Keratinocyte (primary cell): Measurements from ENCODE around the gene R3HCC1L.

Experiments used
- EZH2 ChIP-seq: IDR thresholded peaks from one replicate; pipeline ENCODE4 v1.6.1; 2012; ENCODE audit warnings: inconsistent platforms, mild to moderate bottlenecking, low read length, moderate library complexity
- TF ChIP-seq, protein P1 (sequence below), 3 experiments: IDR thresholded peaks in 1 of 3; conservative IDR thresholded peaks in 1 of 3; optimal IDR thresholded peaks in 1 of 3; 2 replicates in 2 of 3; 3 replicates in 1 of 3; pipeline versions ENCODE3 to v1.5.1; 2011; ENCODE audit warnings: low read length in 3 of 3, mild to moderate bottlenecking in 3 of 3, moderate library complexity in 2 of 3, control low read depth in 1 of 3, inconsistent platforms in 1 of 3; ENCODE audit not compliant: insufficient read depth in 2 of 3; ENCODE audit errors: extremely low read depth in 1 of 3

DNA sequence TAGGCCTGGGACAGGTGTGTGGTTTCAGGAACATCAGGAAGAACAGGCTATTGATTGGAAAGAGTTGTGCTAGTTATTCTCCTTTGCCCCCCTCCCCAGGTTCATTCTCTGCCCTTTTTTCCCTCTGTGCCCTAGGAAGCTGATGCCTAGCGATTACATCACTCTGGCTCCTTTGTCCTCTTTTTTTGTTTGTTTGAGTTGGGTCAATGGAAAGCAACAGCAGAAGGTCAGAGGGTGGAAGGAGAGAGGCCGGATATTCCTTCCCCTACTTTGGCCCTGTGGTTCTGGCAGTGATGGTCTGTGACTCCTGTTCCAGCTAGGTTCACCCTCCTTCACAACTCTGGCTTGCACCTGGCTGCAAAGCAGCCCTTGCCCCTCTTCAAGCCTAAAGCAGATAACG, 114.7 kb downstream of the R3HCC1L start:
- TF ChIP-seq, protein P1, sequence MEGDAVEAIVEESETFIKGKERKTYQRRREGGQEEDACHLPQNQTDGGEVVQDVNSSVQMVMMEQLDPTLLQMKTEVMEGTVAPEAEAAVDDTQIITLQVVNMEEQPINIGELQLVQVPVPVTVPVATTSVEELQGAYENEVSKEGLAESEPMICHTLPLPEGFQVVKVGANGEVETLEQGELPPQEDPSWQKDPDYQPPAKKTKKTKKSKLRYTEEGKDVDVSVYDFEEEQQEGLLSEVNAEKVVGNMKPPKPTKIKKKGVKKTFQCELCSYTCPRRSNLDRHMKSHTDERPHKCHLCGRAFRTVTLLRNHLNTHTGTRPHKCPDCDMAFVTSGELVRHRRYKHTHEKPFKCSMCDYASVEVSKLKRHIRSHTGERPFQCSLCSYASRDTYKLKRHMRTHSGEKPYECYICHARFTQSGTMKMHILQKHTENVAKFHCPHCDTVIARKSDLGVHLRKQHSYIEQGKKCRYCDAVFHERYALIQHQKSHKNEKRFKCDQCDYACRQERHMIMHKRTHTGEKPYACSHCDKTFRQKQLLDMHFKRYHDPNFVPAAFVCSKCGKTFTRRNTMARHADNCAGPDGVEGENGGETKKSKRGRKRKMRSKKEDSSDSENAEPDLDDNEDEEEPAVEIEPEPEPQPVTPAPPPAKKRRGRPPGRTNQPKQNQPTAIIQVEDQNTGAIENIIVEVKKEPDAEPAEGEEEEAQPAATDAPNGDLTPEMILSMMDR (optimal IDR thresholded peaks at IDR 0.05 in 1 of 3, IDR thresholded peaks at IDR 0.05 in 1 of 3, conservative IDR thresholded peaks at IDR 0.05 in 1 of 3; ENCODE audit: extremely low read depth in 1 of 3, insufficient read depth in 2 of 3, low read length in 3 of 3) = no peak
- no peak for TF ChIP-seq EZH2
